GM19328 (cell line): ENCODE data around the gene PCBP3.
"Not testable (repeated sequence)": the region's sequence is repeated elsewhere in the genome, so short reads cannot be mapped to it uniquely, and the experiment has no call there.

Experiments
- ATAC-seq: cut with Tn5 transposase; IDR thresholded peaks from one replicate; pipeline ENCODE4 v1.9.1; 2021; ENCODE audit warnings: mild to moderate bottlenecking, moderate library complexity; ENCODE audit not compliant: unreplicated experiment

Gene PCBP3

DNA sequence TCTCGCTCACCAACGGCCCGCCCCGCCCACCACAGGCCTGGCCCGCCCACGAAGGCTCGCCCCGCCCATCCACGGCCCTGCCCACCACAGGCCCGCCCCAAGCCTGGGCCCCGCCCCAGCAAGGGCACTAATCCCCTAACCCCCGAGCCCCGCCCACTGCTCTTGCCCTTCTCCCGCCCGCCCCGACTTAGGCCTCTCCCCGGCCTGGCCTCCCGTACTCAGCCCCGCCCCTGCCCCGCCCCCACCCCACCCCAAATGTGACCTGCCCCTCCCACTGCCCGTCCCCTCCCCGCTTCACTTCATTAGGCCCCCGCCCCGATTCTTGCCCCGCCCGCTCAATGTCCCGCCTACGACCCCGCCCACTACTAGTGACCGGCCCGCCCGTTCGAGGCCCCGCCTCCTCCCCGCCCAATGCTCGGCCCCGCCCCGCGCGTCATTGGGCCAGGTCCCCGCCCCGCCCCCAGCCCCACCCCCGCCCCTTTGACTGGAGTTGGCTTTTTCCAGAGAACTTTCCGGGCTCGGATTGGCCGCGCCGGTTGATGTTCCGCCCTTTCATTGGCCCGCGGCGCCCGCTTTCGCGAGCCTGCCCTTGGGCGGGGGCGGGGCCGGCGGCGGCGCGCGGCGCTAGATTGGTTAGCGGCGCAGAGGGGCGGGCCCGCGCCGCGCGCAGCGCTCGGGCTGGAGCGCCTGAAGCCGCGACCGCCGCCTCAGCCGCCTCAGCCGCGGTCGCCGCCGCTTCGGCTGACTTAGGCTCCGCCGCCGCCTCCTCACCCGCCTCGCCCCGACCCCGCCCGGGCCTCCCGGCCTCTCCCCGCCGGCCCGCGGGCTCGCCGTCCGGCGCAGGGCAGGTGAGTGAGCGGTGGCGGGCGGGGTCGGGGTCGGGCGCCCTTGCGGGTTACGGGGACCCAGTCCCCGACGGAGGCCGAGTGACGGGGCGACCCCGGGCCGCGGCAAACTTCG is at the start of gene PCBP3:
Gene PCBP3 (plus strand): TSS at position 705 of the 960 bp plus-strand sequence. CDS start 206,361 bp downstream, outside the sequence.
- ATAC-seq: peak; percentile 77

DNA sequence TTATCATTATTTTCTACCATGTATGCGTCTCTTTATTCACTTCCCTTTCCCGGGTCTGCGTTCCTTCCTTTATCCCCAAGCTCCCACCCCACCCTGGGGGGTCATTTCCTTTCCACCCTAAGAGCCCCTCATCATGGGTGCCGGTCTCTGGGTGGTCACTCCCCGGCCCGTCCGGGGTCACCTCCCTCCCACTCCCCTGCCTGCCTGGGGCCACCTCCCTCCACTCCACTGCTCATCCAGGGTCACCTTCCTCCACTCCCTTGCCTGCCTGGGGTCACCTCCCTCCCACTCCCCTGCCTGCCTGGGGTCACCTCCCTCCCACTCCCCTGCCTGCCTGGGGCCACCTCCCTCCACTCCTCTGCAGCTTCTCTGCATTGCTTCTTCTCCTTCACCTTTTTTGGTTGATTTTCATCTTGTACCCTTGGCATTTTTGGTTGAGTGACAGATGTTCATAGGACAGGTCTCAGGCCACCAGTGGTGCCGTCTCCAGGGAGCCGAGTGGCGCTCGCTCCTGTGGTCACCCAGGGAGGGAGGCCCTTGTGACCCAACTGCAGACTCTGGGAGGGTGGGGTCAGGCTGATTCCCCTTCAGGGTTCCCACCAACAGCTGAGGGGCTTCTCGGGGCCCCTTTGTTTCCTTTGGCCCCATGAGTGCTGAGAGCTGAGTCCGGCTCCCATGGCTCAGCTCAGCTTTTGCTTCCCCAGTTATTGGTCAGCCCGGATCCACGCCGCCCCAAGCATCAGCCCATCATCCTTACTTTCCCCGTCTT is 48.6 kb upstream of the PCBP3 start:
- ATAC-seq: no peak

DNA sequence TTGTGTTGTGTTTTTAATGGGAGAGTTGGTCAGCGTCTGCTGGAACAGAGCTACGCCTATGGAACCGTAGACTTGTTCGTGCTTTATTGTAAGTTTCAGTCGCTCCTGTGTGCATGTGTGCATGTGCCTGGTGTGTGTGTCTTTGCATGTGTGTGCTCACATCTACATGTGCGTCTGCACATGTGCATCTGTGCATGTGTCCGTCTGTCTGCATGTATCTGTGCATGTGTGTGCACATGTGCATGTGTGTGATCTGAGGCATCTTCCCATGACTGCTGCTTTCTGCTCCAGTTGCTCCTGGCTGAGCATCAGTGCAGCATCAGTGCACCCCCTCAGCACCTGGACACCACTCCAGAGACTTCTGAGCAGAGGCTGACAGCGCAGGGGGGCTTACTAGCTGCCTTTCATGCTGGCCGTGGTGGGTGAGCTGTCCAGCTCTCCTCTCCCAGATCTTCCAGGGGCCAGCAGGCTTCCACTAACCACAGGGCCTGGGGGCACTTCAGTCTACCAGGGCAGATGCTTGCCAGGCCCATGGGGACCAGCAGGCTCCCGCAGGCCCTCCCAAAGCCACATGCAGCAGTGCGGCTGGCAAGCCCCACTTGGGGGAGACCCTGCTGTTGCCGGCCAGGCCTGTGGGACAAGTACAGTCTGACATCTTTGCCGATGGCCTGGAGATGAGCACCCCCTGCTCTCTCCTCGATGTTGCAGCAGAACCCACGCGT is 47.8 kb upstream of the PCBP3 start:
- no peak for ATAC-seq

DNA sequence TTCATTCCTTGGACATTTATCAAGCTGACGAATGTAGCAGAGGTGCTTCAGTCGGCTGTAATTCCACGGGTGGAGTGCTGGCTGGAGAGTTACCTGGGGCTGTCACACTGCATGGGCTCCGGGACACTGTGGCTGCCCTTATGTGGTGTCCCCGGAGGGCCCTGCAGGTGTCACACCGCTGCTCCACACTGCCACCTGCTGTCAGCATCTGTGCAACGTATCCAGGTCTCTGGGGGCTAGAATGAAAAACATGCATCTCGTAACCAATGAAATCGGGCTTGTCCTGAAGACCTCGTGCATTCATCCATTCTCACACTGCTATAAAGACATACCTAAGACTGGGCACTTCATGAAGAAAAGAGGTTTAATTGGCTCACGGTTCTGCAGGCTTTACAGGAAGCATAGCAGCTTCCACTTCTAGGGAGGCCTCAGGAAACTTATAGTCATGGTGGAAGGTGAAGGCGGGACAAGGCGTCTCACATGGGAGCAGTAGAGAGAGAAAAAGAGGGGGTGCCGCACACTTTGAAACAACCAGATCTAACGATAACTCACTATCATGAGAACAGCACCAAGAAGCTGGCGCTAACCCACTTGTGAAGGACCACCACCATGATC is 46.7 kb upstream of the PCBP3 start:
- ATAC-seq: no peak

DNA sequence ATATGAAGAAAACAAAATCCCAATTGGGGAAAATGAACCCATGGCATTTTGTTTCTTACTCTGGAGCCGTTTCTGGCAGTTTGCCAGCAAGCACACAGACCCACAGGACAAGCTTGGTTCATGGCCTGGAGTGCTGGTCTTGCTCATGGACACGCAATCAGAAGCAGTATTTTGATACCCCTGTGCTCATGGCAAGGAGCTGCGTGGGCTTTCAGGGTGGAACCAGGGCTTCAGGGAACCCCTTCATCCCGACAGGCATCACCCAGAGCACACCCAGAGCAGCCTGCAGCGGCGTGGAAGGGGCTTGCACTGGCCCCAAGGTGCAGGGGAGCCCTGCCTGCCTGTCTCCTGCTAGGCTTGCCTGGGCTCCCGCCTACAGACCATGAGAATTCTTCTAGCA is 45.4 kb upstream of the PCBP3 start:
- no peak for ATAC-seq

DNA sequence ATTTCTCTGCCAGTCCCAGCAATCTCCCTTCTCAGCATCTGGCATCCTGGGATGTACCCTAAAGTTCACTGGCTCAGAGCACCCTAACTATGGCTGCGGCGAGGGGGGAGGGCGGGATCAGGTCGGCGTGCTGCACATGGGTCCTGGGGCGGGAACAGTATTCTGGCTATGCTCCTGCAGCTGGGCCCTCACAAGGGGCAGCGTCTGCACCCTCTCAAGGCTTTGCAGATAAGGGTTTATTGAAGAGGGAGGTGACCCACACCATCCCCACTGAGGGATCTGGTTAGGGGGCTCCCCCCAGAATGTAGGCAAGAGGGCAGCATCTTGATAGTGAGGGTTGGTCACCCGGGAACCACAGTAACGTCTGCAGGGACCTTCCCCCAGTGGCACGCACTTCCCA is 44.9 kb upstream of the PCBP3 start:
- no peak for ATAC-seq

DNA sequence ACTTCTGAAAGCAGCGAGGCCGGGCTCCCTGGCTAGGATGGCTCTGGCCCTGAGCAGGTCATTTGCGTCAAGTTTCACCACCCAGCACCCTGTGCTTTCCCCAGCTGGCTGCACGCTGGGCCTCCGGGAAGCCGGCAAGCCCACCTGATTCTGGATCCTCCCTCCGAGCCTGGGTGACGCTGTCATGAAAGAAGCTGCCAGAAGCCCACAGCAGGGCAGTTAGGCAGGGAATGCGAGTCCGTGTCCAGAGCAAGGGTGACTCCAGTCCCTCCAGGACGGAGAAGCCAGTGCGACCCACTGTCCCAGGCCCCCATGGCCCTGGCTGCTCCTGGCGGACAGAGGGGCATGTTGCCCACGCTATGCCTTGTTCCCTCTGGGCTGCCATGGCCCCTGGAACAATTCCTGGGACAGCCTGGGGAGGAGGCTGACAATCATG is 44.4 kb upstream of the PCBP3 start:
- ATAC-seq: no peak

DNA sequence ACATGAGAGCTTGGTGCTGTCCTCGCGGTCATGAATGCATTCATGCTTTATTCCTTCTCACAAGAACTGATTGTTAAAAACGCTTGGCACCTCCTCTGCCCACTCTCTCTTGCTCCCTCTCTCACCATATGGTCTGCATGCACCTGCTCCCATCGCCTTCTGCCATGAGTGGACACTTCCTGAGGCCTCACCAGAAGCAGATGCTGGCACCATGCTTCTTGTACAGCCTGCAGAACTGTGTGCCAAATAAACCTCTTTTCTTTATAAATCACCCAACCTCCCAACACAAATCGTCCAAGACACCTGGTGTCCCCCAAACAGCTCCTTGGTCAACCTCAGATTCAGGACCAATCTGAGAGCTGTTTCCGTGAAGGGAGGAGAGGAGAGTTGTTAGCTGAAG is 43.3 kb upstream of the PCBP3 start:
- no peak for ATAC-seq

DNA sequence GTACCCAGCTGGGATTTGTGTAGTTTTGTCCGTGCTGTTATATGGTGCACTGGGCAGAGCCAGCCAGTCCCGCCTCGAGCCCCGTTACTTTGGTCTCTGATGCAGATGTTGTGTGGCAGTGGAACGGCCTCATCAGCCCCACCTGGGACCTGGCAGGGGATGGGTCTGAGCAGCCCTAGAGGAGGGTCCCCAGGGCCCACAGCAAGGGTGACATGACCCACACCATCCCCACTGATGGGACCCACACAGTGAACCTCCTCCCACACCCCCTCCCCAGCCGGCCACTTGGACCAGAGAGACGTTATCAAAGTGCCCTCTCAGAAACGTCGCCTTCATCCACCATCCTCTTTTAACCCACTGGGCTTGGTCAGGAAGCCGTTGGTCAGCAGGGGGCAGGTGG is 42.0 kb upstream of the PCBP3 start:
- no peak for ATAC-seq

DNA sequence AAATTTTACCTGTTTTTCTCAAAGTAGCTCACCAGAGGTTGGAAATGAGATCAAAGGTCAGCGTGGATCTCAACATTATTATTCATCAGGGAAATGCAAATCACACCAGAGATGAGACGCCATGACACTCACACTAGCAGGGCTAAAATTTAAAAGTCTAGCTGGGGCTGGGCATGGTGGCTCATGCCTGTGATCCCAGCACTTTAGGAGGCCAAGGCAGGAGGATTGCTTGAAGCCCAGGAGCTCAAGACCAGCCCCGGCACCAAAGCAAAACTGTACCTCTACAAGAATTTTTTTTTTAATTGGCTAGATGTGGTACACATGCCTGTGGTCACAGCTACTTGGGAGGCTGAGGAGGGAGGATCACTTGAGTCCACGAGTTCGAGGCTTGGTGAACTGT is 41.4 kb upstream of the PCBP3 start:
- no peak for ATAC-seq

DNA sequence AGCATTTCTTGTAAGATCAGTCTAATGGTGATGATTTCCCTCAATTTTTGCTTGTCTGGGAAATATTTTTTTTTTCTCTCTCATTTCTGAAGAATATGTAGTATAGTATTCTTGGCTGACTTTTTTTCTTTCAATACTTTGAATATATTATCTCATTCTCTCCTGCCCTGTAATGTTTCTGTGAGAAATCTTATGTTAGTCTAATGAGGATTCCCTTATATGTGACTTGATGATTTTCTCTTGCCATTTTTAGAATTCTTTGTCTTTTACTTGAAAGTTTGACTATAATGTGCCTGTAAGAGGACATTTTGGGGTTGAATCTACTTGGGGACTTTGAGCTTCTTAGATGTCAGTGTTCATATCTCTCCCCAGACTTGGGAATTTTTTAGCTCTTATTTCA is 40.0 kb upstream of the PCBP3 start:
- no peak for ATAC-seq

DNA sequence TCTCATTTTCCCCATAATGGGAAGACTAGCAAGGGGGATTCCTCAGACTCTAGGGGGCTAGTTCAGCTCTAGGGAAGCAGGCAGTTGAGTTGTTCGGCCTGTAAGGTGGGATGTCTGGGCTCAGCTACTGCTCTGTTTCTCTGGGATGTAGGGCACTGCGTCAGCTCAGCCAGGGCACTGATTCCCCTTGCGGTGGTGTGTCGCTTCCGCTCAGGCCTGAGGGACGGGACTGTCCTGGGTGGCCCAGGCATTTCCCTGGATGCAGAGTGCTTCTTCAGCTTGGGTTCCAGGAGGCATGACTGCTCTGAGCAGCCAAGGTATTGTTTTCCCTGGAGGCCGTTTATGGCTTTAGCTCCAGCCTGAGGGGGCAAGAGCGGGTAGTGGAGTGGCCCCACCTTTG is 38.8 kb upstream of the PCBP3 start:
- ATAC-seq: not testable (repeated sequence)

DNA sequence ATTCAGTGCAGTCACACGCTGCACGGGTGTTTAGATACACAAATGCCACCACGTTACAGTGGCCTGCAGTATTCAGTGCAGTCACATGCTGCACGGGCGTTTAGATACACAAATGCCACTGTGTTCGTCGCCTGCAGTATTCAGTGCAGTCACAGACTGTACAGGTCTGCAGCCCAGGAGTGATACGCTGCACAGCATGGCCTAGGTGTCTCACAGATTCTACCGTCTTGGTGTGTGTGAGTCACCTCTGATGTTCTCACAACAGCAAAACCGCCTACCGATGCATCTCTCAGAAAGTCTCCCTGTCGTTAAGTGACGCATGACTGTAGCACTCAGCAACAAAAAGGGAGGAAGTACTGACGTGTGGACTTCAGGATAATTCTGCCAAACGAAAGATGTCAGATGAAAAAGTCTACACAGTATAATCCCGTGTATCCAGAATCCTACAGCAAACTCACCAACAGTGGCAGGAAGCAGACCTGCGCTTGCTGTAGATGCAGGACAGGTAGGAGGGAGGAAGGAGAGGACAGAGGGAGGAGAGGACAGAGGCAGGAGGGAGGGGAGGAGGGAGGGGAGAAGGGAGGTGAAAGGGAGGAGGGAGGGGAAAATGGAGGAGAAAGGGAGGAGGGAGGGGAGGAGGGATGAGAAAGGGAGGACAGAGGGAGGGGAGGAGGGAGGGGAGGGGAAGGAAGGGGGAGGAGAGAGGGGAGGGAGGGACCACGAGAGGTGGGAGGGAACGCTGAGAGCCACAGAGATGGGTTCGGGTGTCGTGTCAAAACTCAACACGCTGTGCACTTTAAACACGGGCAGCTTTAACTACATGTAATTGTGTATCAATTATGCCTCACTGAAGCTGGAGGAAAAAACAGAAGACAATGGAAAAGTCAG is 36.3 kb upstream of the PCBP3 start:
- no peak for ATAC-seq

DNA sequence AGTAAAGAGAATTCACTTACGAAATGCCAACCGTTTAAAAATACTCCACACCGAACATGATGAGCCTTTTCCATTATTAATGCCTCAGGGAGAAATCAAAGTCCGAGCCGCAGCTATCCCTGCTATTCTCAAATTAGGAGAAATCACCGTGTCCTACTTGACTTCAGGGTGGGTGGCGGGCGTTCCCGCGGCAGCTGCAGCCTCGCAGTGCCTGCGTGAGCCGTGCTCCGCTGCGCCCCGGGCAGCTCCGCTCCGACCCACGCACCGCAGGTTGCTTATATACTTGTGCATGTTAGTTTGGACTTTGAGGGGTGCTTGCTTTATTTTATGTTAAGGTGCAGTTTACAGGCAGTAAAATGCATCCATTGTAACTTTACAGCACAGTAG is 35.6 kb upstream of the PCBP3 start:
- ATAC-seq: no peak

DNA sequence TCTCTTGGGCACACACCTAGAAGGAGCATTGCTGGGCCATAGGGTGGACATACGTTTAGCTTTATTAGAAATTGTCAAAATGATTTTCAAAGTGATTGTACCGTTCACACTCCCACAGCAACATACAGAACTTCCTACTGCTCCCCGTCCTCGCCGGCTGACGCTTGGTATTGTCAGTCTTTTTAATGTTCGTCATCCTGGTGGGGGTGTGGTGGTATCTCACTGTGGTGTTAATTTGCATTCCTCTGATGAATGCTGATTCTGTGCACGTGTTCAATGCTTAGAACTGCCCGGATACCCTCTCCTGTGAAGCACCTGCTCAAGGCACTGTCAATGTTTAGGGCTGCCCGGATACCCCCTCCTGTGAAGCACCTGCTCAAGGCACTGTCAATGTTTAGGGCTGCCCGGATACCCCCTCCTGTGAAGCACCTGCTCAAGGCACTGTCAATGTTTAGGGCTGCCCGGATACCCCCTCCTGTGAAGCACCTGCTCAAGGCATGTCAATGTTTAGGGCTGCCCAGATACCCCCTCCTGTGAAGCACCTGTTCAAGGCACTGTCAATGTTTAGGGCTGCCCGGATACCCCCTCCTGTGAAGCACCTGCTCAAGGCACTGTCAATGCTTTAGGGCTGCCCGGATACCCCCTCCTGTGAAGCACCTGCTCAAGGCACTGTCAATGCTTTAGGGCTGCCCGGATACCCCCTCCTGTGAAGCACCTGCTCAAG is 34.6 kb upstream of the PCBP3 start:
- not testable (repeated sequence) for ATAC-seq

DNA sequence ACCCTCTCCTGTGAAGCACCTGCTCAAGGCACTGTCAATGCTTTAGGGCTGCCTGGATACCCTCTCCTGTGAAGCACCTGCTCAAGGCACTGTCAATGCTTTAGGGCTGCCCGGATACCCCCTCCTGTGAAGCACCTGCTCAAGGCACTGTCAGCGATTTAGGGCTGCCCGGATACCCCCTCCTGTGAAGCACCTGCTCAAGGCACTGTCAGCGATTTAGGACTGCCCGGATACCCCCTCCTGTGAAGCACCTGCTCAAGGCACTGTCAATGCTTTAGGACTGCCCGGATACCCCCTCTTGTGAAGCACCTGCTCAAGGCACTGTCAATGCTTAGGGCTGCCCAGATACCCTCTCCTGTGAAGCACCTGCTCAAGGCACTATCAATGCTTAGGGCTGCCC is 33.9 kb upstream of the PCBP3 start:
- ATAC-seq: not testable (repeated sequence)

DNA sequence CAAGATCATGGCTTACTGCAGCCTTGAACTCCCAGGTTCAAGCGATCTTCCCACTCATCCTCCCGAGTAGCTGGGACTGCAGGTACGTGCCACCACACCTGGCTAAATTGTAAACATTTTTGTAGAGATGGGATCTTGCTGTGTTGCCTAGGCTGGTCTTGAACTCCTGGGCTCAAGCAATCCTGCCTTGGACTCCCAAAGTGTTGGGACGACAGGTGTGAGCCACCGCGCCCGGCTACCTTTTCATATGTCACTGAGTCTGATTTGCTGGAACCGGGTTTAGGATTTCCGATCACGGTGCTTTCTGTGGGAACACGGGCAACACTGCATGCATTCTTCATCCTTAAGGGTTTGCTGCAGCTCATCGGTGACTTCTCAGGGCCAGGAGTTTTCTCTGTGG is 32.2 kb upstream of the PCBP3 start:
- no peak for ATAC-seq

DNA sequence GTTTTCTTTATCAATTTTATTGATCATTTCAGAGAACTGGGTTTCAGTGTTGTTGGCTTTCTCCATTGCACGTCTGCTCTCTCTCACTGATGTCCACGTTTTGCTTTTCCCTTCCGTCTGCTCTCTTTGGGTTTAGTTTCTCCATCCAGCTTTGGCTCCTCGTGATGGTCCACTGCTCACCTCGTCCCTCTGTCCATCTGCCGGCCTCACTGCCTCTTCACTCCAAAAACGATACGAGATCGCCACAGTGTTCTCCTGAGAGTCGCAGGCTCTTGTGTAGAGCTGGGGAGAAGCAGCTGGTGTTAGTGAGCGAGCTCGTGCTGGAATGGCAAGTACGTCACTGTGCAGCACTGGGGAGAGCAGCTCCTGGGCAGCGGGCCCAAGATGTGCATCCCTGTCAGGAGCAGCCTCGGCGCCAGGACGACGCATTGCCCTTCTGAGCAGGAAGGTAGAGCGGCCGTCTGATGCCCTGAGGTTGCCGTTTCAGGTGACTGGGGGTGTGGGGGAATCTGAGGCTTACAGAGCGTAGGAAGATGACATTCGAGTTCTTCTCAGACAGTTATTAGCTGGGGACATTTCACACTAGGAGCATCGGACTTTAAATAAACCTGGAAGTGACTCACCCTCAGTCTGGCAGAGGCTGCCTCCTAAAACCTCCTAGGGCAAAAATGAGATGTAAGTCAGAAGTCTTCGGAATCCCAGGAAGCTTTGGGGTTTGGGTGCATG is 31.4 kb upstream of the PCBP3 start:
- no peak for ATAC-seq

DNA sequence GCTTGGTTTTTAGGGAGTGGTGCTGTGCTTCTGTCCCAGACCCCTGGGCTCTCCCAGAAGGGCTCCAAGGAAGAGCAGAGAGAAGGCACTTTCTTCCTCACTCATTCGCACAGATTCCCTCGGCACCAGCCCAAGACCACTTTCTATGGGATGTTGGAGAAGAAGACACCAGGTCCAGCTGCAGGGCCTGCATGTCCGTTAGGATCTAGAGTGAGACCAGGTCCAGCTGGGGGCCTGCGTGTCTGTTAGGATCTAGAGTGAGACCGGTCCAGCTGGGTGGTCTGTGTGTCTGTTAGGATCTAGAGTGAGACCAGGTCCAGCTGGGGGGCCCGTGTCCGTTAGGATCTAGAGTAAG is 30.9 kb upstream of the PCBP3 start:
- not testable (repeated sequence) for ATAC-seq
